GM10847 (cell line): Measurements from ENCODE around the gene BCL2L13.

Experiments used
- POLR2A ChIP-seq: IDR thresholded peaks from 2 replicates; pipeline ENCODE4 v1.6.1; 2011; ENCODE audit not compliant: insufficient read length; ENCODE audit errors: extremely low read depth

The BCL2L13 gene

GRCh38 chr22:17665248-17665647 lies 26.7 kb downstream of the BCL2L13 start:
- no peak for TF ChIP-seq POLR2A

DNA sequence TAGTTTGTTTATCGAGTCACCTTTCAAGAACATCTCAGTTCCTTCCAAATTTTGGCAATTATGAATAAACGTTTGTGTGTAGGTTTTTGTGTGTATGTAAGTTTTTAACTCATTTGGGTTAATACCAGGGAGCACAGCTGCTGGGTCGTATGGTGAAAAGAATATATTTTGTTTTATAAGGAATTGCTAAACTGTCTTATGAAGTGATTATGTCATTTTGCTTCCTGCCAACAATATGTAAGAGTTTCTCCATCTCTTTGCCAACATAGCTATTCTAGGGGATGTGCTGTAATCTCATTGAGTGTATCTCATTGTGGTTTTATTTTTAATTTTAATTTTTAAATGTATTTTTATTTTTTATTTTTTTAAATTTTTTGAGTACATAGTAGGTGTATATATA lies 27.3 kb downstream of the BCL2L13 start:
- no peak for TF ChIP-seq POLR2A

- TF ChIP-seq POLR2A = no peak
Measured at GRCh38 chr22:17672417-17672991, 33.9 kb downstream of the BCL2L13 start.

DNA sequence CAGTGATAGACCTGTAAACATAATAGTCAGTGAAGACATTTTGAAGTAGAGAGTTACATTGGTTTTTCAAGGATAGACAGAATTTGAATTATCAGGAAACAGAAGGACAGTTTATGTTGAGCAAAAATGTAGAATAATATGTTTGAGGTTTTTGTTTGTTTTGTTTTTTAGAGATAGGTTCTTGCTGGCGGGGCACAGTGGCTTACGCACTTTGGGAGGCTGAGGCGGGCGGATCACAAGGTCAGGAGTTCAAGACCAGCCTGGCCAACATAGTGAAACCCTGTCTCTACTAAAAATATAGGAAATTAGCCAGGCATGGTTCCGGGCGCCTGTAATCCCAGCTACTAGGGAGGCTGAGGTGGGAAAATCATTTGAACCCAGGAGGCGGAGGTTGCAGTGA lies 35.6 kb downstream of the BCL2L13 start:
- TF ChIP-seq POLR2A = no peak

DNA sequence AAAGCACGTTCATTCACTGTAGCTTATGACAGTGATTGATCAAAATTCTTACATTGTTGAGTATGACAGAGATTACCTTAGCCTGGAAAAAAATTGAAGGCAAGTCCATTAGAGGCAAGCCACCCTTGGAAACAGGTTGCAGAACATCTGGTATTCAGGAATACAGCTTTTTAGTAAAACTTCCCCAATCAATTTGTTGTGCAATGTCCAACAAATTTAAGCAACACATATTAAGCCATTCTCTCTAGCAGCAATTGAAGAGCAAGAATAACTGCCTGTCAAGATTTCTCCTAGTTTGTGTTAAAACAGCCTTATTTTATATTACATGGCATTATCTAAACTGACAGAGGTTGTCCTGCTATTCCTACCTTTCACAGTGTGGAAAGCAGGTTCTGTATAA lies 37.0 kb downstream of the BCL2L13 start:
- TF ChIP-seq POLR2A = no peak

DNA sequence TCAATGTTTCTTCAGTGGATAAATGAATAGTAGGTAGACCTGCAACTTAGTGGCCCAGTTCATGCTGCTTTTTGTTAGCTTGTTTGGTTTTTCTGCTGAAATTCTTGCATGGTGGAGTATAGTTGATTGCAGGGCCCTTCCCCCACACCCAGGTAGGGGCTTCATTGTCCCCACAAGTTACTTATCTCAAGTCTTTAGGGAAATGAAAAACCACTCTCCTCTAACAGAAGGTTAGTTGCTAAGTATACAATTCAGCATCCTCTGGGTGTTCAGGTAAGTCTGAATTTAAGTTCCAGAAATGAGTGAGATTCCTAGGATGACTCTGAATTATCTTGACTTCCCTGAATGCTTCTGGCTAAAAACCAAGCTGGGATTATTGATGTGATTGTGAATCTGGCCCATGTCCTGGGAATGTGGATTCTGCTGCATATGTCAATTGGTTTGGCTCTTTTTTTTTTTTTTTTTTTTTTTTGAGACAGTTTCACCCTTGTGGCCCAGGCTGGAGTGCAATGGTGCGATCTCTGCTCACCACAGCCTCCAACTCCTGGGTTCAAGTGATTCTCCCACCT lies 40.3 kb downstream of the BCL2L13 start:
- TF ChIP-seq POLR2A = no peak

- no peak for TF ChIP-seq POLR2A
Measured at GRCh38 chr22:17684245-17684644, 45.7 kb downstream of the BCL2L13 start.

GRCh38 chr22:17692841-17693240 lies 54.3 kb downstream of the BCL2L13 start:
- no peak for TF ChIP-seq POLR2A

DNA sequence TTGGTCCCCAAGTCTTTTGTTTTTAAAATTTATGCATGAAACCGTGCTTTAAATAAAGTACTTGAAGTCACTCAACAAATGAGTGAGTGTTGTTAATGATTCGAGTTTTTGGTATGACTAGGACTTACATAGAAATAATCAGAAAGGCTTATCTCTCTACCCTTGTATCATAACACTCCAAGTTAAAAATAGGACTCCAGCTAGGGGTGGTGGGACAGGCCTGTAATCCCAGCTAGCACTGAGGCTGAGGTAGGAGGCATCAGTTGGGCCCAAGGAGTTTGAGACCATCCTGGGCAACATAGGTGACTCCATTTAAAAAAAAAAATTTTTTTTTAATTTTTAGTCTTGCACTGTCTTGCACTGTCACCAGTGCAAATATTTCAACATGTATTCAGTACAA lies 55.6 kb downstream of the BCL2L13 start:
- no peak for TF ChIP-seq POLR2A

GRCh38 chr22:17694752-17695151 lies 56.2 kb downstream of the BCL2L13 start:
- TF ChIP-seq POLR2A = no peak

DNA sequence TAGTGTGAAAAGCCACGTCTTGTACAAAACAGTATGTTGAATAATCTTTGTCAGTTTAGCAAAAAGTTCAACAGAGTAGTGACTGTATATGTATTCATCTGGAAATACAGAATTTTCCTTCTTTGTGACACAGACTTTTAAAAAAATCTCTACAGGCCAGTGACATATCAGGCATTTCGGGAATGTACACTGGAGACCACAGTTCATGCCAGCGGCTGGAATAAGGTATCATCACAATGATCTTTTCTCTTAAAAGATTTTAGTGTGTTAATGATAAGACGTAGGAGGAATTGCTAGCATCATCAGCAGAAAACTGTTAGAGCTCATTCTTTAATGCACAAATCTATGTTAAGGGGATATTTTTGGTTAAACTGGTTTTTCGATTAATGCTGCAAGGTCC lies 57.4 kb downstream of the BCL2L13 start:
- no peak for TF ChIP-seq POLR2A

- no peak for TF ChIP-seq POLR2A
Measured at GRCh38 chr22:17698948-17699347, 60.4 kb downstream of the BCL2L13 start.

DNA sequence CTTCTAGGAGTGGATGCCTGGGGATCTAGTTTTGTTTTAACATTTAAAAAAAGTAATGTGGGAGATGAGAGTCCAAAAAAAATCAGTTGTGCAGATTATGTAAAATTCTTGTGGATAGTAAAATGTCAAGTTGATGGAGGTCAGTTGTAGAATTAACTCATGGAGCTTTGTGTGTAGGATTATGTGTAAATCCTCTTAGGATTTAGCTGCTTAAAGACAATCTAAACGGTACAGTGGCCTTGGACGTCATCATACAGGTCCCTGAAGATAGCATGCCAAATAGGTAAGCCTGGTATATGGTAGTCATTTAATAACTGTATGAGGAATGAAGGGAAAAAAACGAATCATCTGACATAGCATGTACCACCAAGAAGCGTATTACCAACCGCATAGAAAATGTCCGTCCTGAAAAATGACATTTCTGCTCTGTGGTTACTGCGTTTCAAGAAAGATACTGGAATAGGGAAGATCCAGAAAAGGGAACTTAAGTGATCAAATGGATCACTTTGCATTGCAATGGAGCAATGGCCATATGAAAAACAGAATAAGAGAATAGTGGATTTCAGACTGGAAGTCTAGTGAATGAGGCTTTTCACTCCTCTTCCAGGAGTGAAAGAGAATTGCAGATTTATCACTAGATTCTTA lies 61.3 kb downstream of the BCL2L13 start:
- TF ChIP-seq POLR2A = no peak

DNA sequence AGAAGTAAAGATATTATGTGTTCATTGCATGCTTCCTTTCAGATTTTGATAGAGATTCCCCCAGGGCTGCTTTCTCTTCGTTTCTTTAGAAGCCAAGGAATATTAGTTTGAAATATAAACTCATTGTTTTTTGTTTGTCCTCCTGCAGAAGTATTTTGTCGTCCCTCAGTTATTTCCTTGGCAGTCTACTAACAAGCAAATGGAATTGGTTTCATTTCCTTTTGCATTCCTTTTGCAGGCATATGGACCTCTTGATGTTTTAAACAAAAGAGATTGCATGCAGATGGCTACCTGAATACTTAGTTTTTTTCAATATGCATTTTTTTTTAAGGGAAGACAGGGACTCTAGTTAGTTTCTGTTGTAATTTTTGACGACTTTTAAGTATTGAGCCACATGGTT lies 62.2 kb downstream of the BCL2L13 start:
- no peak for TF ChIP-seq POLR2A

DNA sequence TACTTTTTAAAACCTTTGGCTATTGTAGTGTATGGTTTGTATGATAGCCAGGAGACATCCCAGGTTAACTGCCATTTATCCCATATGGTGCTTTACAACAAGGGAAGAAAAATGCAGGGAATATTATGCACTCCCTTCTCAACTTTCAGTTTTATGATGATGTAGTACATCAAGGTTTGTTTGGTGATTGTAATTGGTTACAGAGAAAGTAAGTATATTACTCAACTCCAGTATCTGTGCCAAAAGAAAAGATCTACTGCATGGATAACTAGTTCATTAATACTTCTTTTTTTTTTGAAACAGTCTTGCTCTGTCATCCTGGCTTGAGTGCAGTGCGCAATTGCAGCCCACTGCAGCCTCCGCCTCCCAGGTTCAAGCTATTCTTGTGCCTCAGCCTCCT lies 65.3 kb downstream of the BCL2L13 start:
- TF ChIP-seq POLR2A = no peak

GRCh38 chr22:17705546-17705945 lies 67.0 kb downstream of the BCL2L13 start:
- no peak for TF ChIP-seq POLR2A

DNA sequence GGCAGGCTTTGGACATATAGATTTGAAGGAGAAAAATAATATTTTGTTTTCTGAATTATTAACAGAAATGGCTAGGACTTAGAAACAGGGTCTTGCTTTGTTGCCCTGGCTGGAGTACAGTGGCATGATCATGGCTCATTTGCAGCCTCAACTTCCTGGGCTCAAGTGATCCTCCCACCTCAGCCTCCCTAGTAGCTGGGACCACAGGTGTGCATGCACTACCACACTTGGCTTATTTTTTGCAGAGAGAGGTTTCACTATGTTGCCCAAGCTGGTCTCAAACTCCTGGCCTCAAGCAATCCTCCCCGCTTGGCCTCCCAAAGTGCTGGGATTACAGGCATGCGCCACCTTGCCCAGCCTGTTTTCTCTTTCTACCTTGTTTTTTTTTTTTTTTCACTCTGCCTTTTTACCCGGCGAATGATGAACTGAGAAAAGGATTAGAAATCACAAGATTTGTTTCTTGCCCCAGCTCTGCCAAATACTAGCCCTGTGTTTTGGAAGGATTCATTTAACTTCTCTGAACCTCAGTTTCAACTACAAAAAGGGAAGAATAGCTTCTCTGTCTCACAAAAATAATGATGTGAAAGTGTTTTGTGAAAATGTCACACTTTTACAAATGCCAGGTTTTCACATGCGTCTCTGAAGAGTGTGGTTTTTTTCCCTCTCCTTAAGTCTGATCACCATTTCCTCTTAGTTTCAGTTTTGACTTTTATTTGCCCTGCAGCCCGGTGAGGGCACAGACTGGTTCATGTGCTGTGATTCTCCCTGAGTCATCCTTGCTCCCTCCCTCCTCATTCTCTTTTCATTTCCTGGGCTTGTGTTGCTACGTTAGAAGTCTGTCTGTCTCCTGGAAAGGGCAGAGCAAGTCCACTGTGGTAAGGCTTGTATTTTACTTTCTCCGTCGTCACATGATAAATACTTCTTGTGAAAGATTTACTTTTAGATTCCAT lies 67.7 kb downstream of the BCL2L13 start:
- no peak for TF ChIP-seq POLR2A
